PFSK-1 (cell line): ENCODE measurements around the gene CPSF4L.

Experiments
- POLR2AphosphoS5 ChIP-seq: IDR thresholded peaks from 2 replicates; pipeline ENCODE4 v1.6.1; 2012; ENCODE audit warnings: low read depth, mild to moderate bottlenecking, control low read depth, low read length, moderate library complexity
- SIN3A ChIP-seq: IDR thresholded peaks from 2 replicates; pipeline ENCODE4 v1.6.1; 2012; ENCODE audit warnings: mild to moderate bottlenecking, low read length, moderate library complexity, borderline replicate concordance; ENCODE audit not compliant: insufficient read depth
- TAF1 ChIP-seq: IDR thresholded peaks from 2 replicates; pipeline ENCODE4 v1.6.1; 2012; ENCODE audit warnings: low read length, control low read depth, borderline replicate concordance; ENCODE audit not compliant: insufficient read depth

GRCh38 chr17:73283250-73283649 lies 21.6 kb upstream of the CPSF4L start:
- TF ChIP-seq TAF1 = no peak
- TF ChIP-seq POLR2AphosphoS5 = no peak
- TF ChIP-seq SIN3A = no peak
